MM.1S (cell line): Measurements from ENCODE around the gene ODAD4.

Experiments used
- EZH2 ChIP-seq: fragments of 300-600 bp; sonication (generic); optimal IDR thresholded peaks from 2 replicates; pipeline ENCODE3; 2017; ENCODE audit warnings: low read depth, mild to moderate bottlenecking, antibody characterized with exemption, low read length, mixed read lengths
- EZH2phosphoT487 ChIP-seq: fragments of 300-600 bp; sonication (generic); IDR thresholded peaks from 2 replicates; pipeline ENCODE4 v1.6.1; 2018; ENCODE audit warnings: antibody characterized with exemption, low read length
- TF ChIP-seq, protein P1 (sequence below): fragments of 300-600 bp; sonication (generic); IDR thresholded peaks from 2 replicates; pipeline ENCODE4 v1.5.1; 2016; ENCODE audit warnings: antibody characterized with exemption, low read length, mixed read lengths

DNA sequence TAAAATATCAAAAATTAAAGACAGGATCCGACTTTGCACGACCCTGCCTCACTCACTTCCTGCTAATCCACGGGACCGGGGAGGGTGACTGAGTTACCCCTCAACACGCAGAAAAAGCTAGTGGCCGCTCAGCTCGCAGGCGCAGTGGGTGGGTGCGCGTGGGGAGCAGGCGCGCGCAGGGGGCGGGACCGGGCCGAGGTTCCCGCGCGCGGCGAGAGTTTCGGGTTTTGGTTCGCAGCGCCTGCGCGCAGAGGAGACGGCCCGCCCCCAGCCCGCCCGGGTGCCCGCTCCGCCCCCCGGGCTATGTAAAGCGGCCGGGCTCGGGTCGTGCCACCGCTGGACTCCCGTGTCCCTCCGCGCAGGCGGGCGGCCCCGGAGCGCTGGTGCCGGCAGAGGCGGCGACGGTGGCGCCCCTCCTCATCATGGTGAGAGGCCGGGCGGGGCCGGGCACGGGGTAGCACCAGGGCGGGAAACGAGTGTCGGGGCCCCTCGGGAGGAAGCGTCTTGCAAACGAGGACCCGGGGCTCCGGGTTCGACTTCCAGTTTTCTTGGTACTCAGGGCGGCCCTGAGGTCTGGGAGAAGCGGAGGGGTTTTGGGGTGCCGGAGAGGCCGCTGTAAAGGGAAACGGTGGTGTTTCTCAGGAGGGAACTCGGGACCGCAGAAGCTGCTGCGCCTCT lies 36.2 kb downstream of the ODAD4 start, which contains the start of gene CNP:
- TF ChIP-seq, protein P1, sequence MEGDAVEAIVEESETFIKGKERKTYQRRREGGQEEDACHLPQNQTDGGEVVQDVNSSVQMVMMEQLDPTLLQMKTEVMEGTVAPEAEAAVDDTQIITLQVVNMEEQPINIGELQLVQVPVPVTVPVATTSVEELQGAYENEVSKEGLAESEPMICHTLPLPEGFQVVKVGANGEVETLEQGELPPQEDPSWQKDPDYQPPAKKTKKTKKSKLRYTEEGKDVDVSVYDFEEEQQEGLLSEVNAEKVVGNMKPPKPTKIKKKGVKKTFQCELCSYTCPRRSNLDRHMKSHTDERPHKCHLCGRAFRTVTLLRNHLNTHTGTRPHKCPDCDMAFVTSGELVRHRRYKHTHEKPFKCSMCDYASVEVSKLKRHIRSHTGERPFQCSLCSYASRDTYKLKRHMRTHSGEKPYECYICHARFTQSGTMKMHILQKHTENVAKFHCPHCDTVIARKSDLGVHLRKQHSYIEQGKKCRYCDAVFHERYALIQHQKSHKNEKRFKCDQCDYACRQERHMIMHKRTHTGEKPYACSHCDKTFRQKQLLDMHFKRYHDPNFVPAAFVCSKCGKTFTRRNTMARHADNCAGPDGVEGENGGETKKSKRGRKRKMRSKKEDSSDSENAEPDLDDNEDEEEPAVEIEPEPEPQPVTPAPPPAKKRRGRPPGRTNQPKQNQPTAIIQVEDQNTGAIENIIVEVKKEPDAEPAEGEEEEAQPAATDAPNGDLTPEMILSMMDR, result no peak
- TF ChIP-seq EZH2, result no peak
- no peak for TF ChIP-seq EZH2phosphoT487
